A549 (cell line): ENCODE data around the gene GPR176.

ENCODE experiments used
- CEBPB ChIP-seq, 2 experiments: fragments of >200 bp in 1 of 2; sonication (Bioruptor Twin) in 1 of 2; formaldehyde crosslinking in 1 of 2; IDR thresholded peaks; 2 replicates each; pipeline ENCODE4 v1.6.1; 2012 to 2016
- EP300 ChIP-seq, 2 experiments: fragments of >200 bp; sonication (Bioruptor Twin); formaldehyde crosslinking; IDR thresholded peaks; 2 replicates in 1 of 2; 3 replicates in 1 of 2; pipeline ENCODE4 v1.6.1; 2016 to 2017
- POLR2A ChIP-seq: IDR thresholded peaks from 2 replicates; pipeline ENCODE4 v1.6.1; 2012; ENCODE audit warnings: mild to moderate bottlenecking, low read length
- RAD21 ChIP-seq, 2 experiments: fragments of >200 bp in 1 of 2; sonication (Bioruptor Twin) in 1 of 2; formaldehyde crosslinking in 1 of 2; IDR thresholded peaks in 1 of 2; conservative IDR thresholded peaks in 1 of 2; 2 replicates in 1 of 2; 3 replicates in 1 of 2; pipeline ENCODE4 v1.6.1; 2012 to 2018; ENCODE audit warnings: inconsistent platforms in 1 of 2
- ZSCAN20 ChIP-seq: fragments of 250-450 bp; sonication (Bioruptor Pico); IDR thresholded peaks from 2 replicates; pipeline ENCODE4 v1.8.0; 2022; ENCODE audit warnings: mild to moderate bottlenecking, moderate library complexity
- TF ChIP-seq, protein P1 (sequence below): fragments of >200 bp; sonication (Bioruptor Twin); formaldehyde crosslinking; IDR thresholded peaks from 3 replicates; pipeline ENCODE4 v1.5.1; 2016

GRCh38 chr15:39781147-39781966 is 138.7 kb downstream of the GPR176 start:
- TF ChIP-seq, protein P1, sequence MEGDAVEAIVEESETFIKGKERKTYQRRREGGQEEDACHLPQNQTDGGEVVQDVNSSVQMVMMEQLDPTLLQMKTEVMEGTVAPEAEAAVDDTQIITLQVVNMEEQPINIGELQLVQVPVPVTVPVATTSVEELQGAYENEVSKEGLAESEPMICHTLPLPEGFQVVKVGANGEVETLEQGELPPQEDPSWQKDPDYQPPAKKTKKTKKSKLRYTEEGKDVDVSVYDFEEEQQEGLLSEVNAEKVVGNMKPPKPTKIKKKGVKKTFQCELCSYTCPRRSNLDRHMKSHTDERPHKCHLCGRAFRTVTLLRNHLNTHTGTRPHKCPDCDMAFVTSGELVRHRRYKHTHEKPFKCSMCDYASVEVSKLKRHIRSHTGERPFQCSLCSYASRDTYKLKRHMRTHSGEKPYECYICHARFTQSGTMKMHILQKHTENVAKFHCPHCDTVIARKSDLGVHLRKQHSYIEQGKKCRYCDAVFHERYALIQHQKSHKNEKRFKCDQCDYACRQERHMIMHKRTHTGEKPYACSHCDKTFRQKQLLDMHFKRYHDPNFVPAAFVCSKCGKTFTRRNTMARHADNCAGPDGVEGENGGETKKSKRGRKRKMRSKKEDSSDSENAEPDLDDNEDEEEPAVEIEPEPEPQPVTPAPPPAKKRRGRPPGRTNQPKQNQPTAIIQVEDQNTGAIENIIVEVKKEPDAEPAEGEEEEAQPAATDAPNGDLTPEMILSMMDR: no peak
- TF ChIP-seq RAD21 (conservative IDR thresholded peaks at IDR 0.05 in 1 of 2, IDR thresholded peaks at IDR 0.05 in 1 of 2) (no peak), EP300 (IDR thresholded peaks at IDR 0.05) (no peak), CEBPB (IDR thresholded peaks at IDR 0.05) (no peak), ZSCAN20 (no peak), POLR2A (no peak)
